ENCODE data around the gene ANO2.

Gene ANO2

DNA sequence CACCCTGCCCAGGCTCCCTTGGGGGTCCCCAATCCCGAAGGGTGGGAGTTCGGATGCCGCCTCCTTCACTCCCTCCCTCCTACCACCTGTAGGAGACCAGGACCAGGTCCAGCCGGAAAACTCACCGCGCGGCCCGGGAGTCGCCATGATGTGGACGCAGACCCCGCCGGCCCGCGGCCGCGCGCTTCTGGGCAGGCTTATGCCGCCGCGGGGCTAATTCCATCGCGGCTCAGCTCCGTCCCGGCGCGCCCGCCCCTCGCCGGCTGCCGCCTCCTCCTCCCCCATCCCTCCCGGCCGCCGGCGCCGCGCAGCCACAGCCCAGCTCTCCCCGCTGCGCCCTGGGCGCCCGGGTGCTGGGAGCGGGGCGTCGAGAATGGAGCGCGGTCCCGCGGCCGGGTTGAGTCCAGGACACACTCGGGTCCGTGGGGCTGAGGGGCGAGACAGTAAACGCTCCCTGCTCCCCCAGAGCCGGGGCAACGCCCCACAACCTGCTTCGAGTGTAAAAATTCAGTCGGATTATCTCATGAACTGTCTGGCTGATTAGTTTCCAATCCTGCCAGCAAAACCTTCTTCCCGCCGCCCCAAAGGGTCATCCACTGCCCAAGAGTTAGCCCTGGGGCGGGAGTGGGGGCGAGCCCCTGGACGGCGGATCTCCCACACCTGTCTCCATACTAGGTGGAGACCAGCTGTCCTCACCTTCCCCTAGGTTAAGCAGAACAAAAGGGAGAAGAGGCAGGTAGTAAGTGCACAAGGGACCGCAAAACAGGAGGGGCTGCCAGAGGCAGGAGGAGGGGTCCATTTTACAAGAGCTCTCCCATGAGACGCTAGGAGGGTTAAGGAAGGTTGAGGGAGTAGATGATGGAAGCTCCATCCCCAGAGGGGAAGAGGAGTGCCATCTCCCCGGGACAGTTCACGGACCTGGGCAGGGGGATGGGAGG is at the start of gene ANO2:
ANO2 (minus strand) TSS at position 189 of the 938 bp plus-strand sequence; CDS start at position 147, 42 bp downstream.
- peak; percentile 14 for DNase-seq (ENCODE audit: low read depth)

DNA sequence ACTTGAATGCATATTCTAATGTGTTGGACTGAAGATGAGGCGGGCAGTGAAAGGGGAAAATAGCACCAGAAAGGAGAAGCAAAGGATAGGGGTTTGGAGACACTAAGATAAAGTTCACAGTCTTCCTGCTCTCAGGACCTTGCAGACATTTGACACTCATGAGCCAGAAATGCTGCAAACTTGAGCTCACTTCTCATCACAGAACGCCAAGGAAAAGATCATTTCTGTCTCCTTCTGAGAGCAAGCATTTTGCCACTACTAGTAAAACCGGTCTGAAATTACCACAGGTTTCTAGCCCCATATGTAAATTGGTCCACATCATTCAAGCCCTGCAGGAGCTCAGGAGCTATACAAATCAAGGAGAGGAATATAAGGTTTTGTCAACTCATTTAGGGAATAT is 44.6 kb upstream of the ANO2 start:
- DNase-seq (ENCODE audit: low read depth): no peak

DNA sequence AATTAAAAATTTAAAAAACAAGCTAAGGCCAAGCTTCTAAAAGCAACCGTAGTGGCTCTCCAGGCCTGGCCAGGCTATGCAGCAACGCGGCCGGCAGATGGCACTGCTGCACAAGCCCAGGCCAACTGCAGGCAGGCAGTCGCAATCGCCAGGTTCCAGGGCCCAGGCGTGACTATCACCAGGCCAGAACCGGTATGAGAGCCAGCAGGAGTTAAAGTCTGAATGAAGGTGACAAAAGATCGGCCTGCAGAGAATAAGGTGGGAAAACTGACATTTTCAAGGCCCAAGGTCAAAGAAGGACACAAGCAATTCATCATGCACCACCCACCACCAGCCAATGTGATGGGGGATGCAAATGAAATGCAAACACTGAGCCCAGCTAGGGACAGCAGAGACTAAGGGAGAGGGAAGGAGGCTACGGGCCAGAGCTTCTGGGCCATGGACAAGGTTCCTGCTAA is 43.6 kb upstream of the ANO2 start:
- DNase-seq (ENCODE audit: low read depth): peak; percentile 72

DNA sequence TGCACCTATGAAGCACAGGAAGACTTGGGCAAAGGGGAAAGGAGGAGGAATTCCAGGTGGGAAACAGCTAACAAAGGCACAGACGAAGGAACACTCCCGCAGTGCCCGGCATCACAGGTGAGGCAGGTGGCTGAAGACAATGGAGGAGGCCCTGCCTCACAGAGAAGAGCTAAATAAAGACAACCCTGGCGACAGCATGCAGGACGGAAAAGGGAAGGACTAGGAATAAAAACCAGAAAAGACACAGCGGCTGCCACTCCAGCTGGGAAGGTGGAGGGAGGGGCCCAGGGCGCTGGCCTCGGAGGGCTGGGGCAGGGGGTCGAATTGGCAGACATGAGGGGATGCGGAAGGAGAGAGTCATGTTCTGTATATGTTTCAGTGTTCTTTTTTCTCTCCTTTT is 43.0 kb upstream of the ANO2 start:
- DNase-seq (ENCODE audit: low read depth): no peak

DNA sequence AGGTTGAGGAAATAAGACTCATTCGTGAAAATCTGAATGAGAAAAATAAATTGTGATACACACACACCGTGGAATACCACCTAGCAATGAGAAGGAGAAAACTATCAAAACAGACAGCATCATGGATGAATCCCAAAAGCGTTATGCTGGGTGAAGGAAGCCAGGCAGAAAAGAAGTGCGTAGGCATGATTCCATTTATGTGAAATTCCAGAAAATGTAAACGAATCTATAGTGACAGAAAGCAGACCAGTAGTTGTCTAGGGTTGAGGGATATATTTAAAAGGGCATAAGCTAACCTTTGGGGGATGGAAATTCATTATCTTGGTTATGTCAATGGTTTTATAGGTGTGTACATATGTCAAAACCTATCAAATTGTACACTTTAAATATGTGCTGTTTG is 42.5 kb upstream of the ANO2 start:
- no peak for DNase-seq (ENCODE audit: low read depth)

DNA sequence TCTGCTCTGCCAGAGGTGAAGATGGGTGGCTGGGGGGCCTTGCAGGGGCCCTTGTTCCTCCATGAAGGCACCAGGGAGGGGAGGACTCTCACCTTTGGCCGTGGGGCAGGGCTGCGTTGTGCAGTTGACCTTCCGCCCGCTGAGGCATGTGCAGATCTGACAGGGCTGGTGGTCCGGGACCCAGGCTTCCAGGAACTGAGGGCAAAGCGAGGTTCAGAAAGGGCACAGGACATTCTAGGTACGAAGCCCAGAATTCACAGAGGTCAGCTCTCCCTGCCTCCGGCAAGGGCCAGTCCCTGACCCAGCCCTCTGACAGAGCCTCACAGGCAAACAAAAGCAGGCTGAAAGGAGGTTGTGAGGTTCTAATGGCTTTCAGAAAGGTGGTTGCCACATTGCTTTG is 40.4 kb upstream of the ANO2 start:
- no peak for DNase-seq (ENCODE audit: low read depth)

DNA sequence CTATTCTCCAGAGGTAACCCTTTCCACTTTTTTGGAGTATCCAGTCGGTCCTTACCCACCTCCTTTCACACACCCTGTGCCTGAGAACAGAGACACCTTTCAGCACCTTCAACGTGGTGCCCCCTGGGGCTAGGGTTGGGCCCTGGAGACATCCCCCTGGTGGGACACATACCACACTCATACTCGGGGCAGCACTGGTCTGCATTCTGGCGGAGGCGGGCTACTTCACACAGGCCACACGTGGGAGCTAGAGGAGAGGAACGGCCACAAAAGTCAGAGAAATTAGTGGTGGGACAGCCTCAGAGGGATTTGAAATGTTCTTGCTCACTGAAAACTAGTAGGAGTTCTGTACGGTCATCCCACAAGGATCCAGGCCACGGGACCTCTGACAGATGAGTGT is 39.8 kb upstream of the ANO2 start:
- no peak for DNase-seq (ENCODE audit: low read depth)

DNA sequence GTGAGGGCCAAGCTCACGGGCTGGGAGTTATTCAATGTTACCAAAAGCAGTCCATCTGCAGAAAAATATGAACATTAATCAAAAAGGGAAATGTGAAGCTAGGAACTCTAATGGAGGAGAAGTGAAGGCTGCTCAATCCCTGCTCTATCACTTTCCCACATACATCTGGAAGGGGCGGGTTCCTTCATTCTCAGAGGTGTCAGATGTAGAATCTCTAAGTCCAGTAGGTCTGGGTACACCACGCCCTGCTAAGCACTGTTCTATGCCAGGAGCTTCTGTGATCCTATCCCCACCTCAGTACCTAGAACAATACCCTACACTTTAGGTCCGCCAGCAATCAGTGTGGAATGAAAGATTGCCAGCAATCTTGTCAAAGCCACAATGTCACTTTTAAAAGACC is 37.0 kb upstream of the ANO2 start:
- no peak for DNase-seq (ENCODE audit: low read depth)

DNA sequence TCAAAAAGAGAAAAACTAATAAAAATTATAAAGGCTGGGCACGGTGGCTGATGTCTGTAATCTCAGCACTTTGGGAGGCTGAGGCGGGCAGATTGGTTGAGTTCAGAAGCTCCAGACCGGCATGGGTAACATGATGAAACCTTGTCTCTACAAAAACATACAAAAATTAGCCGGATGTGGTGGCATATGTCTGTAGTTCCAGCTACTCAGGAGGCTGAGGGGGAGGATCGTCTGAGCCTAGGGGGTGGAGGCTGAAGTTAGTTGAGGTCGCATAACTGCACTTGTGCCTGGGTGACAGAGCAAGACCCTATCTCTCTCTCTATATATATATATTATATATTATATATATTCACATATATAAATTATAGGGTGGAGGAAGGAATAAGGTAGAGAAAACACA is 32.5 kb upstream of the ANO2 start:
- DNase-seq (ENCODE audit: low read depth): no peak

DNA sequence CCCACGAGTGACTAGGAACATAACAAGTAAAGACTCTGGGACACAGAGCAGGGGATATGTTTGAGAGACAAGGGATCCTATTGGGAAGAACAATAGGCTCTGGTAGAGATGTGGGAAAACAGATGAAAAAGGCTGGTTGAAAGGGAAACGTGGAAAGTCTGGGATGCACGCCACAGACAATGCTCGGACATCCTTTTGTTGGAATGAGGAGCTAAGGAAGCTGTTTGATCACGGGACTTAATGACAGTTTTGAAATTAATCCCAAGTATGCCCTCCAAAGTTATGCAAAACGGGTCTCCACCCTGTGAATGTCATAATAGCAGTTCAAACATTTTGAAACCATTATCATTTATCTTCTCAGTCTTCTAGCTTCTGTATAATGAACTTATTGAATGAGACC is 31.7 kb upstream of the ANO2 start:
- DNase-seq (ENCODE audit: low read depth): no peak

DNA sequence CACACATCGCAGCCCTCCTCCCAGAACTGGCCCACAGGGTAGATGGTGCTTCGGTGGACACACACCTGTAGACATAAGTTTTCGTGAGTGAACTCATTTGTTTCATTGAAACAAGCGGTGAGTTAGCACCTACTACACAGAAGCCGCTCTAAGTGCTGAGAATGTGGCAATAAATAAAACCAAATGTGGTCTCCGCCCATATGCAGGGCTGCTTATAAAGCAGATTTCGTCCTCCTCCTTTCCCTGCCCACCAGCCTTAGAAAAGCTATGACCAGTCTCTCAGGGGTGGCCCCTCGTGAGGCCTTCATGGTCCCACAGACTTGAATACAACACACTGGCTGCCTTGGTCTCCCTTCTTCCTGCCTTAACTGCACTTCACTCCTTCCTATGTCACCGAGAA is 31.1 kb upstream of the ANO2 start:
- no peak for DNase-seq (ENCODE audit: low read depth)

DNA sequence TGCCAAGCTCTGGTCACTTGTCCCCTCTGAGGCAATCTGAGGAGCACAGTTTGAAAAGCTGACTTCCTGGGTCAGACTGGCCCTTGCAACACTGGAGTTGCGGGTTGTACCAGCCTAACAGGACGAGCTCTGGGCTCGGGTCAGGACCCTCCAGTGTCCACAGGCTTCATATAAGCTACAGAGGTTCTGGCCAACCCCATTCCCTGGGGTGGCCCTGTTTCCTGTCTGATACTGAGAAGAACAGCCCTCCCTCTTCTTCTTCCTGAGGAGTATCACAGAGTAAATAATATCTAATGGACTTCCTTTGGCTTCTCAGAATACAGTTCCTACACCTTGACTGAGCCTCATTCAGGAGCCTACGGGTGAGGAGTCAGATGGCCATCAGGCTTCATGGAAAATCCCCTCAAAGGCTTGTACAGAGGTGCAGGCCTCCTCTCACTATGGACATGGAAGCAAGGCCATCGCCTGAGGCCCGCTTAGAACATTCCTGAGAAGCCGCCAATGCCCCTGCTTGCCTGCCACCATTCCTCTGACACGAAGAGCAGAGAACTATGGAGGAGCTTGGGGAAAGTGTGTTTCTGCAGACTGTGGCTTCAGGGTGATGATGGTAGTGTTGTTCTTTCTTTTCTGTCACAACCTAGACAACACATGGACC is 28.5 kb upstream of the ANO2 start:
- no peak for DNase-seq (ENCODE audit: low read depth)

DNA sequence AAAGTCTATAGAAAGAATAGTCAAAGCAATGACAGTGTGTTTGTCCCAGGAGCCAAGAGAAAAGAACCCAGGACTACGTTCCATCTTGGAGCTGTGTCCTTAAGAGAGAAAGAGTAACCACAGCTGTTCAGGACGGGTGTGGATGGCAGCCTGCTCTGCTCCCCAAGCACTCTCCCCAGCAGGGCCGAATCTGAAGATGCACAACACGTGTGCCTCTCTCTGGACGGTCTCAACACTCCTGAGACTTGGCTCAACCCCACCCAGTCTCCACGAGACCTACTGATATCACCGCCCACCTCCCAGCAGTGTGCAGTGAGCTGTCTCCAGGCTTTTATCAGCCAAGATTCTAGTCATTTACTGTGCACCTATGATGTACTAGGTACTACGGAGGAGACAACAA is 27.3 kb upstream of the ANO2 start:
- DNase-seq (ENCODE audit: low read depth): no peak

DNA sequence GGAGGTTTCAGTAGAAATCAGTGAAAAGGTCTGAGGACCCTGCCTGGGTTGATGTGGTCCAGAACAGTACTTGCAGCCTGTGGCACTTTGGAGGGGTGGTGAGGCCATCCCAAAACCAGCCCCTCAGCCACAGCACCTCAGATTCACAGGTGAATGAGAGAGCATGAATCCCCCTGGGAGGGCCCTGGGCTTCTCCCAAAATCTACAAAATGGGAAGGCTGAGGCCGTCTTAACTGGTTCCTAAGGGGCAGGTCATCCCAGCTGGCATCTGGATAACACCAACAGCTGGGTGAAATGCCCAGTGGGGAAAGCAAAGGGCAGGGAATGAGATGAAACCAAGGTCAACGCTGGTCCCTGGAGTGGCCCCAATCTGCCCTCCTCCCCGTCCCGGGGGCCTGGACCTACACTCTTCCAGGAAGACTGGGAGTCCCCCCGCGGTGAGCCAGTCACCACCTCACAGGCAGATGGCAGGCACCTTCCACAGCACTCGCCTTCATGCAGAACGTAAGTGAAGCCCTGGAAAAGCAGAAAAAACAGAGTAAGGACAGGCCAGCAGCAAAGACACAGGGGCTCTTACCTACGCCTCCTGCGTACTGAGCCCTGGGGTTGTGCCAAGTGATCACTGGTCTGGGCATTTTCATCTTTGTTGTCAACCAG is 26.3 kb upstream of the ANO2 start:
- DNase-seq (ENCODE audit: low read depth): no peak

DNA sequence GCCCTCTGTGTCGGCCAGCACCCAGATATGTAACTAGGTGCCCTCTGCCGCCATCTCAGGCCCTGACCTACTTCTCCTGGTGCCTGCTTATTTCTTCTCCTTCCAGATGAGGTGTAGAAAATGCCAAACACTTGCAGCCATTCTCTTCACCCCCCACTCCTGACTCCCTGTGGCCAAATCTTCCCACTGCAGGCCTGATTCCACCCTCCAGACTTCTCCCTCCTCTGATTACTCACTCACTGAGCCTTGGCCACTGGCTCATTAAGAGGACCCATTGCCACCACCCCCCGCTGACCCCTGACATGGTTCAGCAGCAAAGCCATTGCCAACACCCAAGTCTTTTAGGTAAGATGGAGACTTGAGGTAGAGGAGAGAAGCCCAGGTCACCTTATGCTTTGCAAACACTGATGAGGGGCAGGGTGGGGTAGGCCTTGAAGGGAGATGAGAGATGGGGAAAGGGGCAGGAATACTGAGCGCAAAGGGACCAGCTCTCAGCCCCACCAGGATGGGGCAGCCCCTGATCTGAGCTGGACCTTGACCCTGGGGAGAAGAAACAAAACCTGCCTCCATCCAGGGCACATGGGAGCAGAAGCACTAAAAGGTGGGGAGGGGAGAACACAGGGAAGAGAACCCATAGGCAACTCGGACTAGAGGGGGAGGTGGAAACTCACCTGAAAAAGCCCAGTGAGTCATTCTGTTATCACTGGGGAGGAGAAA is 25.1 kb upstream of the ANO2 start:
- no peak for DNase-seq (ENCODE audit: low read depth)

DNA sequence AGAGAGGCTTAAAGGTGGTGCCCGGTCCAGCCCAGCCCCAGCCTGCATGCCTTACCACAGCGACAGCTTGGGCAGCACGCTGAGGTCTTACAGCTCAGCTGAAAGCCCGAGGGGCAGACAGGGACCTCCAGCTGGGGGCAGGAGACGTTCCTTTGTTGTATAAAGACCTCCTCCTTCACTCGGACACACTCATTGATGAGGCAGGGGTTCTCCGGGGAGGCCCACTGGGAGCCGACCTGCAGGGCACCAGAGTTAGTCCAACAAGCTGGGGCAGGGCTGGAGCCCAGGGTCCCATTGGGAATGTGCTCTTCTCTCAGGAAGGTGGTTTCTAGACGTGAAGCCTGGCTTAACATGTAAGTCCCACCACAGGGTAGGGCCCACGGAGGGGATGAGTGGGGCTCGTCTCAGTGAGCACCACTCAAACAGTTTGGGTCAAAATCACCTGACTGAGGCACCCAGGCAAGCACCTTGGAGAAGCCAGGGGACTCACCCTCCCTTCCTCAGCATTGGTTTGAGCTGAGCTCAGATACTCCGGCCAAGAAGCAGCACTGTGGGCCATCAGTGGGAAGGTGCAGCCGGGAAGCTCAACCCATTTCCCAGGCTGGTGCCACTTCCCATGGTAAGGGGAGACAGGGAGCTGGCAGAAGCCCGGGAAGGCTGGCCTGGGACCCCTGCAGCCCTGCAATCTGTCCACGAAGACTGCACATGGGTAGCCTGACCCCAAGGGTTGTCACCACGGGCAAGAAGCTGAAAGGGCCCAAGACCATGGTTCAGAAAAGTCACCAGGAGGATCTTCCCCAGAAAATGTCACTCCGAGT is 24.3 kb upstream of the ANO2 start:
- DNase-seq (ENCODE audit: low read depth): no peak

DNA sequence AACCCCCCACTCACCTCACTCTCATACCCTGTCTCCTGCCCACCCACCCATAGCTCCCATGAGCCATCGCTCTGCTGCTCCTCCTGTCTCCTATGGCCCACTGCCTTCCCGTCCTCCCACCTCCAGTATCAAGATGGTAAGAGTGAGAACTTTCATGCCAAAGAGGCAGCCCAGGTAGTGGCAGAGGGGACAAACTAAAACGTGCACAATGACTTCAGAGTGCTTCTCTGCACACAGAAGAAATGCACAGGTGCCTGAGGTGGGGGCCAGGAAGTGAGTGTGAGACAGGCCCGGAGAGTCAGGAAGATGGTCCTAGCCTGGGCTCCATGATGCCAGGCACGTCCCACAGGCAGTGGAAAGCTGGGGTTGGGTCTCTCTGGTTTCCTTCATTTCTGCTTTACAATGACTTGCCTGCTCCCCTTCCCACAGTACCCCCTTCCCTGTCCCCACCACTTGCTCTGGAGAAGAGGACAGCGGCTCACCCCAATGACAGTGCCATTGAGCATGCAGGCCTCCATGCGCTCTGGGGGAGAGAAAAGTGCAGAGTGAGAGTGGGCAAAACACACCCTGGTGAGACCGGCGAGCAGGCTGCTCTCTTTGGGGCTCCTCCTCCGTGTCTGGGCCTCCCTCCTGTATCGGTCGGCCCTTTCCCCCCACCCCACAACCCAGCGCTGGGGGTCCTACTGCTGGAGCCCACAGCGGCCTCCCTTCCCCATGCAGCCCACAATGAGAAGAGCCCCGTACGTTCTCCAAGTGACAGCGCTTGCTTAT is 22.8 kb upstream of the ANO2 start:
- no peak for DNase-seq (ENCODE audit: low read depth)

DNA sequence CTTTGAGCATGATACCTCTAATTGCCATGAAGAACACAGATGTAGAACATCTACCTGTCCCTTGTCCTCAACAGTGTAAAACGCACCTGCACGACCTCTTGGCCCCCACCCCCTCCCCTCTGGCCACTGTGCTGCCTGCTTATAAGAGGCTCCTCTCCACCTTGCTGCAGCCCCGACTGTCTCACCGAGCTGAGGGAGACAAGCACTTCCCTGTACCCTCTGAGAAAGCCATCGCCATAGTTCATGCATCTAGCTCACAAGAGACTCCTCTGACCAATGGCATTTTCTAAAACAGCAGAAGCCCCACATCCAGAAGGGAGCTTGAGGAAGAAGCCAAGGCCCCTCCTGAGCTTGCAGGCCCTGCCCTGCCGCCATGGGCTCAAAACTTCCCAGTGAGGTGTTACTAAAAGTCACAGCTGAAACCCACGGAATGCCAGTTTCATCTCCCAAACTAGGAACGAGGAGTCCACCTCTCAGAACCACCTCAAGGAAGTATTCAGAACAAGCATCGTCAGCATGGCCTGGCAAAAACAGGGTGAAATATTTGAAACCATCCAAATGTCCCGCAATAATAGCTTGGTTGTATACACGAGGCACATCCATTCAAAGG is 21.5 kb upstream of the ANO2 start:
- no peak for DNase-seq (ENCODE audit: low read depth)

DNA sequence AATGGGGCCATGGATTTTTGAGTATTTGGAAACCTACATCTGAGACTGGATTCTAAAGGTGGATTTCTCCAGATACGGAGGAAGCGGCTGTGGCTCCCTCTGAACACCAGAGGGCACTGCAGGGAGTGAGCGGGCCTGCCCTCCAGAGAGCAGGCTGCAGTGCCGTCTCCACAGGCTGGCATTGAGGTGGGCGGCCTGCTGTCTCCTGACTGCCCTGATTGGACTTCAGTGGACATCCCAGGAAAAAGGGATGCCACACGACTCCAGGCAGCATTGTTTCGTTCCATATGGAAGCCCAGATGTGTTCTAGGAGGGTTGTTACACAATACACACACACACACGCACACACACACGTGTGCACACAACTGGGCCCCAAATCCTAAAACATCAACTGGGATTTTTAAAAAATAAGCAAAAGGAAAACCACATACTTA is 20.9 kb upstream of the ANO2 start:
- DNase-seq (ENCODE audit: low read depth): peak; percentile 49

Measured in iris pigment epithelial cell (primary cell).